ENCODE results near the gene CCDC73. TPM values are rescaled to one million over a fixed set of nuclear protein-coding genes. Genes with fewer than 3 reads are reported as not detected.

The CCDC73 gene
- total RNA-seq, 1 experiment from 2014 or later = 0.04 TPM

DNA sequence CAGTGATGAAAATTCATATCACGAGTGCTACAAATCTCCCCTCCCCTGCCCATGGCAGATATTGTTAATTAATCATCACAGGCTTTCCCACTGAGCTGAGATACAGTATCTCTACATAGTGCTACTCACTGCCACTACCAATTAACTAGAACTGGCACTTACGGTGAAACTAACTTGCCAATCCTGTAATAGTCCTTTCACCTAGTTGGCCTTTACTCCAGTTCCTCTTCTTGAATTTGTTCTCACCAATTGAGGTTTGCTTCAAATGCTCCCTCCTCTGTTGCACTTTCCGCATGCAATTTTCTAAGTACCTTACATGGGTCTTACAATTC, 23.4 kb upstream of the CCDC73 start:
- H3K4me1 Mint-ChIP-seq = no peaks in the 10 kb centered on the region

More for the DNA sequence above, 23.4 kb upstream of the CCDC73 start:
- Histone ChIP-seq H3K9me3 (ENCODE audit: control insufficient read depth, low read depth, low read length) (no peaks in the 10 kb centered on the region), H4K8ac (replicated peaks; ENCODE audit: insufficient read length, low read depth, low read length) (no peak overlapping the region), H3K56ac (ENCODE audit: insufficient read length, low read depth, low read length) (no peak overlapping the region), H3K14ac (ENCODE audit: insufficient read depth, low read length) (no peak overlapping the region), H3K27me3 (ENCODE audit: insufficient read depth, low read length) (no peaks in the 10 kb centered on the region), H4K91ac (ENCODE audit: insufficient read length, low read depth, low read length) (no peak overlapping the region), H3K79me2 (ENCODE audit: insufficient read depth, low read length) (no peaks in the 10 kb centered on the region), H3K79me1 (ENCODE audit: insufficient read depth, low read depth, low read length, poor library complexity, severe bottlenecking) (no peaks in the 10 kb centered on the region), H2BK20ac (ENCODE audit: low read depth, low read length, poor library complexity, severe bottlenecking) (no peak overlapping the region), H3K23ac (ENCODE audit: insufficient read length, low read depth, low read length) (no peak overlapping the region), H3K27ac (ENCODE audit: insufficient read length, low read depth, low read length) (no peak overlapping the region), H2AFZ (ENCODE audit: low read length) (no peak overlapping the region), H4K20me1 (ENCODE audit: control insufficient read depth, insufficient read depth, insufficient read length) (no peaks in the 10 kb centered on the region), H3K4me1 (ENCODE audit: insufficient read depth, low read length) (no peaks in the 10 kb centered on the region), H3T11ph (ENCODE audit: low read length) (no peak overlapping the region), H3K9ac (ENCODE audit: extremely low read depth, insufficient read length, low read length) (no peak overlapping the region), H2BK15ac (ENCODE audit: low read depth, low read length) (no peak overlapping the region), H4K5ac (ENCODE audit: insufficient read length, low read depth, low read length) (no peak overlapping the region), H2AK5ac (ENCODE audit: insufficient read length, low read length) (no peak overlapping the region), H3K4me2 (ENCODE audit: insufficient read depth, insufficient read length, low read length) (no peak overlapping the region), H3K4ac (ENCODE audit: low read depth, low read length) (no peak overlapping the region), H3K18ac (ENCODE audit: insufficient read length, low read depth, low read length) (no peak overlapping the region), H2BK5ac (ENCODE audit: insufficient read length, low read length) (no peak overlapping the region), H3K23me2 (ENCODE audit: insufficient read length, low read depth, low read length, poor library complexity, severe bottlenecking) (no peaks in the 10 kb centered on the region), H2BK12ac (ENCODE audit: insufficient read length, low read depth, low read length) (no peak overlapping the region), H2BK120ac (ENCODE audit: low read depth, low read length, poor library complexity, severe bottlenecking) (no peak overlapping the region)
- DNase-seq = no peak
- TF ChIP-seq, protein P1, sequence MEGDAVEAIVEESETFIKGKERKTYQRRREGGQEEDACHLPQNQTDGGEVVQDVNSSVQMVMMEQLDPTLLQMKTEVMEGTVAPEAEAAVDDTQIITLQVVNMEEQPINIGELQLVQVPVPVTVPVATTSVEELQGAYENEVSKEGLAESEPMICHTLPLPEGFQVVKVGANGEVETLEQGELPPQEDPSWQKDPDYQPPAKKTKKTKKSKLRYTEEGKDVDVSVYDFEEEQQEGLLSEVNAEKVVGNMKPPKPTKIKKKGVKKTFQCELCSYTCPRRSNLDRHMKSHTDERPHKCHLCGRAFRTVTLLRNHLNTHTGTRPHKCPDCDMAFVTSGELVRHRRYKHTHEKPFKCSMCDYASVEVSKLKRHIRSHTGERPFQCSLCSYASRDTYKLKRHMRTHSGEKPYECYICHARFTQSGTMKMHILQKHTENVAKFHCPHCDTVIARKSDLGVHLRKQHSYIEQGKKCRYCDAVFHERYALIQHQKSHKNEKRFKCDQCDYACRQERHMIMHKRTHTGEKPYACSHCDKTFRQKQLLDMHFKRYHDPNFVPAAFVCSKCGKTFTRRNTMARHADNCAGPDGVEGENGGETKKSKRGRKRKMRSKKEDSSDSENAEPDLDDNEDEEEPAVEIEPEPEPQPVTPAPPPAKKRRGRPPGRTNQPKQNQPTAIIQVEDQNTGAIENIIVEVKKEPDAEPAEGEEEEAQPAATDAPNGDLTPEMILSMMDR (conservative IDR thresholded peaks at IDR 0.05) = no peak
- Mint-ChIP-seq H3K9me3 (no peaks in the 10 kb centered on the region), H3K36me3 (ENCODE audit: insufficient read depth in 1 of 3, low read depth in 3 of 3) (no peaks in the 10 kb centered on the region), H3K27ac (no peak overlapping the region), H3K27me3 (ENCODE audit: low read depth) (no peaks in the 10 kb centered on the region; the same call in 1 of the 2 replicates), H3K4me3 (no peak overlapping the region)
- WGBS (ENCODE audit: extremely low coverage, insufficient read length, low lambda C conversion rate) = no CpG with 5 or more reads among the region's 3 CpGs
